SJCRH30 (cell line): ENCODE results near the gene MAPK6. TPM values are rescaled to one million over a fixed set of nuclear protein-coding genes. Genes with fewer than 3 reads are reported as not detected.

Source experiments
- DNase-seq, 2 experiments: peaks; one replicate each; pipeline ENCODE4 v3.0.0-alpha.2; 2015 to 2020
- H3K27ac ChIP-seq: fragments of 250-450 bp; sonication (Bioruptor Pico); 2 replicates; pipeline ENCODE4 v1.5.1; 2020; ENCODE audit warnings: mild to moderate bottlenecking, moderate library complexity
- H3K27me3 ChIP-seq: fragments of 250-450 bp; sonication (Bioruptor Pico); 2 replicates; pipeline ENCODE4 v1.5.1; 2020; ENCODE audit warnings: mild to moderate bottlenecking, moderate library complexity
- H3K36me3 ChIP-seq: fragments of 250-450 bp; sonication (Bioruptor Pico); 2 replicates; pipeline ENCODE4 v1.5.1; 2020; ENCODE audit warnings: mild to moderate bottlenecking, moderate library complexity
- H3K4me1 ChIP-seq: fragments of 250-450 bp; sonication (Bioruptor Pico); 2 replicates; pipeline ENCODE4 v1.5.1; 2020; ENCODE audit warnings: mild to moderate bottlenecking, moderate library complexity
- H3K4me3 ChIP-seq: fragments of 250-450 bp; sonication (Bioruptor Pico); 2 replicates; pipeline ENCODE4 v1.5.1; 2020; ENCODE audit warnings: mild to moderate bottlenecking, moderate library complexity
- H3K9me3 ChIP-seq: fragments of 250-450 bp; sonication (Bioruptor Pico); replicated peaks from 2 replicates; pipeline ENCODE4 v1.5.1; 2020; ENCODE audit warnings: mild to moderate bottlenecking, moderate library complexity
- total RNA-seq: library from RNA; depleted of rRNA; stranded (reverse); fragments of >200 nt; shearing (Covaris generic); gene quantifications from 2 replicates; pipeline ENCODE4 v1.2.3, GENCODE V29; 2014

MAPK6 gene
- total RNA-seq, 1 experiment from 2014 or later, result 84.2 TPM

- Histone ChIP-seq H3K4me3 (no peak overlapping the region), H3K9me3 (no peaks in the 10 kb centered on the region), H3K36me3 (no peaks in the 10 kb centered on the region), H3K27ac (no peak overlapping the region), H3K27me3 (no peaks in the 10 kb centered on the region), H3K4me1 (no peaks in the 10 kb centered on the region)
- DNase-seq, result no peak
These were observed 14.2 kb upstream of the MAPK6 start for GRCh38 chr15:52004806-52005205.

- H3K4me1 ChIP-seq, result peaks cover 4% of the 10 kb centered on the region
- no peak overlapping the region for H3K4me3 ChIP-seq
- H3K9me3 ChIP-seq, result no peaks in the 10 kb centered on the region
- H3K36me3 ChIP-seq, result no peaks in the 10 kb centered on the region
- no peak for DNase-seq
- no peaks in the 10 kb centered on the region for H3K27me3 ChIP-seq
- no peak overlapping the region for H3K27ac ChIP-seq
These were observed 13.0 kb upstream of the MAPK6 start for GRCh38 chr15:52005748-52006701.

GRCh38 chr15:52006702-52007340 lies 12.2 kb upstream of the MAPK6 start:
- Histone ChIP-seq H3K9me3 (no peaks in the 10 kb centered on the region), H3K27me3 (no peaks in the 10 kb centered on the region), H3K4me1 (peaks cover 10% of the 10 kb centered on the region), H3K27ac (no peak overlapping the region), H3K36me3 (no peaks in the 10 kb centered on the region), H3K4me3 (no peak overlapping the region)
- no peak for DNase-seq

- H3K27me3 ChIP-seq, result no peaks in the 10 kb centered on the region
- no peak overlapping the region for H3K4me3 ChIP-seq
- peaks cover 15% of the 10 kb centered on the region for H3K4me1 ChIP-seq
- DNase-seq, result no peak
- no peaks in the 10 kb centered on the region for H3K9me3 ChIP-seq
- no peak overlapping the region for H3K27ac ChIP-seq
- H3K36me3 ChIP-seq, result no peaks in the 10 kb centered on the region
These were observed 10.7 kb upstream of the MAPK6 start for GRCh38 chr15:52008359-52008697.

GRCh38 chr15:52008698-52009434 lies 10.2 kb upstream of the MAPK6 start:
- no peak overlapping the region for H3K27ac ChIP-seq
- H3K27me3 ChIP-seq, result no peaks in the 10 kb centered on the region
- H3K4me1 ChIP-seq, result peaks cover 15% of the 10 kb centered on the region
- H3K9me3 ChIP-seq, result no peaks in the 10 kb centered on the region
- H3K4me3 ChIP-seq, result no peak overlapping the region
- no peaks in the 10 kb centered on the region for H3K36me3 ChIP-seq
- no peak for DNase-seq

GRCh38 chr15:52010633-52011595 lies 8.1 kb upstream of the MAPK6 start:
- Histone ChIP-seq H3K36me3 (no peaks in the 10 kb centered on the region), H3K4me3 (no peak overlapping the region), H3K27me3 (no peaks in the 10 kb centered on the region), H3K4me1 (peaks cover 15% of the 10 kb centered on the region), H3K27ac (no peak overlapping the region), H3K9me3 (no peaks in the 10 kb centered on the region)
- DNase-seq, result peak; percentile 22 to 46

GRCh38 chr15:52011711-52012144 lies 7.3 kb upstream of the MAPK6 start:
- Histone ChIP-seq H3K9me3 (no peaks in the 10 kb centered on the region), H3K4me3 (no peak overlapping the region), H3K27me3 (no peaks in the 10 kb centered on the region), H3K36me3 (no peaks in the 10 kb centered on the region), H3K27ac (no peak overlapping the region), H3K4me1 (peaks cover 15% of the 10 kb centered on the region)
- DNase-seq, result peak; percentile 30 to 77

GRCh38 chr15:52012210-52012609 lies 6.8 kb upstream of the MAPK6 start:
- no peaks in the 10 kb centered on the region for H3K27me3 ChIP-seq
- H3K9me3 ChIP-seq, result no peaks in the 10 kb centered on the region
- no peak for DNase-seq
- H3K4me3 ChIP-seq, result no peak overlapping the region
- no peak overlapping the region for H3K27ac ChIP-seq
- peaks cover 15% of the 10 kb centered on the region for H3K4me1 ChIP-seq
- H3K36me3 ChIP-seq, result no peaks in the 10 kb centered on the region

- Histone ChIP-seq H3K4me3 (no peak overlapping the region), H3K9me3 (no peaks in the 10 kb centered on the region), H3K36me3 (no peaks in the 10 kb centered on the region), H3K4me1 (peaks cover 16% of the 10 kb centered on the region), H3K27me3 (no peaks in the 10 kb centered on the region), H3K27ac (no peak overlapping the region)
- no peak for DNase-seq
These were observed 5.7 kb upstream of the MAPK6 start for GRCh38 chr15:52013151-52013791.

- Histone ChIP-seq H3K4me1 (peaks cover 19% of the 10 kb centered on the region), H3K36me3 (no peaks in the 10 kb centered on the region), H3K27ac (no peak overlapping the region), H3K27me3 (no peaks in the 10 kb centered on the region), H3K9me3 (no peaks in the 10 kb centered on the region), H3K4me3 (no peak overlapping the region)
- DNase-seq, result no peak
These were observed 4.4 kb upstream of the MAPK6 start for GRCh38 chr15:52014616-52015015.

GRCh38 chr15:52016316-52016715 lies 2.7 kb upstream of the MAPK6 start:
- Histone ChIP-seq H3K27me3 (no peaks in the 10 kb centered on the region), H3K36me3 (no peaks in the 10 kb centered on the region), H3K4me3 (no peak overlapping the region), H3K27ac (no peak overlapping the region), H3K9me3 (no peaks in the 10 kb centered on the region), H3K4me1 (peaks cover 13% of the 10 kb centered on the region)
- no peak for DNase-seq

- no peaks in the 10 kb centered on the region for H3K27me3 ChIP-seq
- H3K4me1 ChIP-seq, result peaks cover 8% of the 10 kb centered on the region
- no peaks in the 10 kb centered on the region for H3K9me3 ChIP-seq
- no peaks in the 10 kb centered on the region for H3K36me3 ChIP-seq
- H3K27ac ChIP-seq, result peak overlapping the region; percentile 87
- H3K4me3 ChIP-seq, result peak overlapping the region; percentile 63
- DNase-seq, result no peak
These were observed 775 bp upstream of the MAPK6 start for GRCh38 chr15:52018244-52018643.

GRCh38 chr15:52019394-52020220 lies 588 bp downstream of the MAPK6 start:
- Histone ChIP-seq H3K27me3 (no peaks in the 10 kb centered on the region), H3K4me1 (peaks cover 8% of the 10 kb centered on the region), H3K4me3 (peak overlapping the region; percentile 83), H3K9me3 (no peaks in the 10 kb centered on the region), H3K27ac (peak overlapping the region; percentile 87), H3K36me3 (no peaks in the 10 kb centered on the region; the same call in 1 of the 2 replicates)
- peak; percentile 83 for DNase-seq
